WI38 (cell line): ENCODE measurements around the gene MAP2K1.
"Not testable (repeated sequence)": the region's sequence is repeated elsewhere in the genome, so short reads cannot be mapped to it uniquely, and the experiment has no call there.

Experiments used
- H3K4me3 ChIP-seq: 2 replicates; pipeline ENCODE4 v1.5.1; 2011; ENCODE audit warnings: low read depth, mild to moderate bottlenecking, control low read depth, low read length
- TF ChIP-seq, protein P1 (sequence below): IDR thresholded peaks from 2 replicates; pipeline ENCODE4 v1.5.1; 2012; ENCODE audit warnings: low read depth, mild to moderate bottlenecking, control low read depth, low read length

MAP2K1 gene

DNA sequence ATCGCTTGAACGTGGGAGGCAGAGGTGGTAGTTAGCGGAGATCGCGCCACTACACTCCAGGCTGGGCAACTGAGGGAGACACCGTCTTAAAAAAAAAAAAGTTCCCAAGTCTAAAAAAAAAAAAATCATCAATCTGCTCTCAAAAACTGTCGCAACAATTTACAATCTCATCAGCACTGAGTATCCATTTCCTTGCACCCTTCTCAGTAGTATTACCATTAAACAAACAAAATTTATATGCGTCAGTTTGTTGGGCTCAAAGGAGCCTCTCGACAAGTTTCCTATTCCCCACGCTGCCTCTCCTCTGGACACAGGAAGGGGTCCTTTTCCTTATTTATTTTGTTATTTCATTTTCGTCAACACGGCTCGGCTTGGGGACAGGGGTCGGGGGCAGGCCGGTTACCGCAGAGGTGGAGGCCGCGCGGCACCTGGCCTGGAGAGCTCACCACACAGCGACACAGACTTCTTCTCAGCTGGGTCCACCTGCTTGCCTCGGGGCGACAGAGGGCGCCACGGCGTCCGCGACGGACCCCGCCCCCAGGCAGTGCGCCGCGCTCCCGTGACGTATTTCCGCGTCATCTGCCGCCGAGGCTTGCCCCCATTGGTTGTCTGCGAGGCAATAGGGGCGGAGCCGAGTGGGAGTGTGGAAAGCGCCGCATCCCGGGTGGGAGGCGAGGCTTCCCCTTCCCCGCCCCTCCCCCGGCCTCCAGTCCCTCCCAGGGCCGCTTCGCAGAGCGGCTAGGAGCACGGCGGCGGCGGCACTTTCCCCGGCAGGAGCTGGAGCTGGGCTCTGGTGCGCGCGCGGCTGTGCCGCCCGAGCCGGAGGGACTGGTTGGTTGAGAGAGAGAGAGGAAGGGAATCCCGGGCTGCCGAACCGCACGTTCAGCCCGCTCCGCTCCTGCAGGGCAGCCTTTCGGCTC, at the start of gene MAP2K1:
Gene MAP2K1, plus strand, starts transcription at position 709 of the 920 bp plus-strand sequence. CDS start 436 bp downstream, outside the sequence.
- TF ChIP-seq, protein P1, sequence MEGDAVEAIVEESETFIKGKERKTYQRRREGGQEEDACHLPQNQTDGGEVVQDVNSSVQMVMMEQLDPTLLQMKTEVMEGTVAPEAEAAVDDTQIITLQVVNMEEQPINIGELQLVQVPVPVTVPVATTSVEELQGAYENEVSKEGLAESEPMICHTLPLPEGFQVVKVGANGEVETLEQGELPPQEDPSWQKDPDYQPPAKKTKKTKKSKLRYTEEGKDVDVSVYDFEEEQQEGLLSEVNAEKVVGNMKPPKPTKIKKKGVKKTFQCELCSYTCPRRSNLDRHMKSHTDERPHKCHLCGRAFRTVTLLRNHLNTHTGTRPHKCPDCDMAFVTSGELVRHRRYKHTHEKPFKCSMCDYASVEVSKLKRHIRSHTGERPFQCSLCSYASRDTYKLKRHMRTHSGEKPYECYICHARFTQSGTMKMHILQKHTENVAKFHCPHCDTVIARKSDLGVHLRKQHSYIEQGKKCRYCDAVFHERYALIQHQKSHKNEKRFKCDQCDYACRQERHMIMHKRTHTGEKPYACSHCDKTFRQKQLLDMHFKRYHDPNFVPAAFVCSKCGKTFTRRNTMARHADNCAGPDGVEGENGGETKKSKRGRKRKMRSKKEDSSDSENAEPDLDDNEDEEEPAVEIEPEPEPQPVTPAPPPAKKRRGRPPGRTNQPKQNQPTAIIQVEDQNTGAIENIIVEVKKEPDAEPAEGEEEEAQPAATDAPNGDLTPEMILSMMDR: peak; percentile 51
- peak within 1 kb of the TSS; percentile 90 for H3K4me3 ChIP-seq

- not testable (repeated sequence) for H3K4me3 ChIP-seq
Measured at GRCh38 chr15:66348530-66348929, 38.2 kb upstream of the MAP2K1 start.

DNA sequence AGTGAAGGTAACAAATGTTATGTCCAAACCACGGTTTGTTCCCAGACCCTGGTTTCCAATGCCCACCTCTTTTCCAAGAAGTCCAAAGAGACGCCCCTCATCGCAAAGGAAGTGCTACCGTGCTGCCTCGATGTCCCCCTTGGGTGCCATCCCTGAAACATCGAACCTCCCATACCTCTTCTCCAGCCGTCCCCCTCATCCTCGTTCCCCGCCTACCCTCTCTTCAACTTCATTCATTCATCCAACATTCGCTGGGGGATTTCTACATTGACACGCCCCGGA, 30.7 kb upstream of the MAP2K1 start:
- TF ChIP-seq, protein P1: no peak
- H3K4me3 ChIP-seq: peak overlapping the region; percentile 78

GRCh38 chr15:66356359-66357236, 30.1 kb upstream of the MAP2K1 start, which contains the start of gene TIPIN:
TIPIN (minus strand) TSS chr15:66356685; CDS start chr15:66352947, 3,738 bp downstream.
- TF ChIP-seq, protein P1: no peak
- peak within 1 kb of the TSS; percentile 78 for H3K4me3 ChIP-seq

DNA sequence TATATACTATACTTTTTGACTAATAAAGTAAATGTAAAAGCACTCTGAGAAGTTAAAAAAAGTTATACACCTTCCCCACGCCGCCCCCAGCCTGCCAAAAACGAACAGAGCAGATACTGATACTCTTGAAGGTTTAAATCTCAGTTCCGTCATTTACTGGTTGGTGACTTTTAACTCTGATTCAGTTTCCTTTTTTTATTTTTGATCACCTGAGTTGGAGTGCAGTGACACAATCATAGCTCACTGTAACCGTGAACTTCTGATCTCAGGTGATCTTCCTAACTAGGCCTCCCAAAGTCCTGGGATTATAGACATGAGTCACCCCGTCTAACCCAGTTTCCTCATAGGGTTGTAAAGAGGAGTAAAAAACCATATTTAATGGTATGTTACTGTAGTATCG, 27.0 kb upstream of the MAP2K1 start:
- TF ChIP-seq, protein P1: no peak
- H3K4me3 ChIP-seq: no peak overlapping the region

DNA sequence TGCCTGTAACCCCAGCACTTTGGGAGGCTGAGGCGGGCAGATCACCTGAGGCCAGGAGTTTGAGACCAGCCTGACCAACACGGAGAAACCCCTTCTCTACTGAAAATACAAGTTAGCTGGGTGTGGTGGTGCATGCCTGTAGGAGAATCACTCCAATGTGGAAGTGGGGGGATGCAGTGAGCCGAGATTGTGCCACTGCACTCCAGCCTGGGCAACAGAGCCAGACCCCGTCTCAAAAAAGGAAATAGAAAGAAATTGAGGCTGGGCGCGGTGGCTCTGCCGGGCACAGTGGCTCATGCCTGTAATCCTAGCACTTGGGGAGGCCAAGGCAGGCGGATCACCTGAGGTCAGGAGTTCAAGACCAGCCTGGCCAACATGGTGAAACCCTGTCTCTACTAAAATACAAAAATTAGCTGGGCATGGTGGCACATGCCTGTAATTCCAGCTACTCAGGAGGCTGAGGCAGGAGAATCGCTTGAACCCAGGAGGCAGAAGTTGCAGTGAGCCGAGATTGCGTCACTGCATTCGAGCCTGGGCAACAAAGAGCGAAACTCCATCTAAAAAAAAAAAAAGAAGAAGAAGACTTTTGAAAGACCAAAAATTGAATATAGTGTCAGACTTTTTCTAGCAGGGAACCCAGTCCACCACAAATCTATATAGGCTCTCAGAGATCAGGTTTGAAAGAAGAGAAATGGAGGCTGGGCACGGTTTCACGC, 24.8 kb upstream of the MAP2K1 start:
- not testable (repeated sequence) for H3K4me3 ChIP-seq

DNA sequence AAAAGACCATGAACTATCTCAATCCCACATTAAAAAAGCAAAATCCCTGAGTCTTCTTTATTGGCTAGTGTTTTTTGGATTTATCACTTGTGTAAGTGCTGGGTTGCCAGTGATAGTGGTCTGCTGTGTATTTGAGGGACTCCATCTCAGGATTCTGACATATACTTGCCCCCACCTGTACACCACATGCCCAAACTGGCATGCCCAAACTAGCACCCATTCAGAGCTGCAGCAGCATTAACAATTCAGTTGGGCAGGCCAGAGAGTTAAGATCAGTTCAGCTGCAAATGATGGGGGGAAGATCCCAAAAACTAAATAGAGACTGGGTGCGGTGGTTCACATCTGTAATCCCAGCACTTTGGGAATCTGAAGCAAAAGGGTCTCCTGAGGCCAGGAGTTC, 23.9 kb upstream of the MAP2K1 start:
- TF ChIP-seq, protein P1: no peak
- H3K4me3 ChIP-seq: no peak overlapping the region
